Left lobe of liver (tissue), 2 donors: ENCODE data around the gene NUDT2. TPM values are rescaled to one million over a fixed set of nuclear protein-coding genes. Genes with fewer than 3 reads are reported as not detected.

Source experiments
- ATAC-seq: fragments of 200-7000 bp; cut with Tn5 transposase; one replicate; pipeline ENCODE4 v1.9.1; 2020; ENCODE audit warnings: mild to moderate bottlenecking, moderate library complexity
- DNase-seq: peaks from one replicate; pipeline ENCODE4 v3.0.0-alpha.2; 2020; ENCODE audit warnings: low spot score
- total RNA-seq: library from RNA; stranded (reverse); gene quantifications from one replicate; pipeline ENCODE4 v1.2.1, GENCODE V29; 2021
- donor health status: DM: no; HTN: no; CAD: no; lungs with moderate emphysema.
- donor health status: DM: no; HTN: yes; CAD: no.

NUDT2 gene
- total RNA-seq, 1 donor from 2014 or later: 8.7 TPM

GRCh38 chr9:34369636-34370035 lies 40.3 kb downstream of the NUDT2 start:
- ATAC-seq (no peak), DNase-seq (no peak)

GRCh38 chr9:34370335-34370969 lies 41.1 kb downstream of the NUDT2 start:
- peak; percentile 52 for ATAC-seq
- DNase-seq: no peak

- ATAC-seq (no peak), DNase-seq (no peak)
Observed at GRCh38 chr9:34370970-34371880, 41.9 kb downstream of the NUDT2 start.

GRCh38 chr9:34371886-34372466 lies 42.6 kb downstream of the NUDT2 start:
- ATAC-seq: no peak
- DNase-seq: no peak

GRCh38 chr9:34372467-34373011 lies 43.2 kb downstream of the NUDT2 start:
- ATAC-seq (no peak), DNase-seq (no peak)

GRCh38 chr9:34373749-34374148 lies 44.4 kb downstream of the NUDT2 start:
- ATAC-seq (no peak), DNase-seq (no peak)

- DNase-seq (no peak), ATAC-seq (no peak)
Observed at GRCh38 chr9:34374339-34374738, 45.0 kb downstream of the NUDT2 start.

- DNase-seq: peak; percentile 90
- peak; percentile 50 for ATAC-seq
Observed at GRCh38 chr9:34374905-34375552, 45.7 kb downstream of the NUDT2 start.

GRCh38 chr9:34375901-34376595 lies 46.7 kb downstream of the NUDT2 start:
- peak; percentile 50 for ATAC-seq
- peak; percentile 78 for DNase-seq

GRCh38 chr9:34376596-34377403 lies 47.4 kb downstream of the NUDT2 start, which contains the start of gene MYORG:
Gene MYORG, minus strand, starts transcription at chr9:34376898. Its CDS starts 3,955 bp downstream, at chr9:34372943.
- ATAC-seq (peak; percentile 71), DNase-seq (peak; percentile 99)

- ATAC-seq: no peak
- DNase-seq: no peak
Observed at GRCh38 chr9:34377404-34377746, 48.0 kb downstream of the NUDT2 start.

- ATAC-seq (no peak), DNase-seq (no peak)
Observed at GRCh38 chr9:34378376-34379060, 49.1 kb downstream of the NUDT2 start.

- ATAC-seq (peak; percentile 58), DNase-seq (peak; percentile 90)
Observed at GRCh38 chr9:34379334-34380033, 50.1 kb downstream of the NUDT2 start.

- DNase-seq: peak; percentile 51
- ATAC-seq: peak; percentile 3
Observed at GRCh38 chr9:34380034-34380510, 50.7 kb downstream of the NUDT2 start.

GRCh38 chr9:34380511-34381315 lies 51.3 kb downstream of the NUDT2 start:
- DNase-seq (peak; percentile 90), ATAC-seq (peak; percentile 60)

GRCh38 chr9:34381323-34381722 lies 52.0 kb downstream of the NUDT2 start:
- ATAC-seq (no peak), DNase-seq (peak; percentile 50)

GRCh38 chr9:34382054-34382453 lies 52.7 kb downstream of the NUDT2 start:
- DNase-seq (peak; percentile 33), ATAC-seq (no peak)
